Activated CD4-positive, CD25-positive, alpha-beta regulatory T cell treated with anti-CD3 and anti-CD28 coated beads, Interleukin-2, amount 50 U/mL, for 72 hours (primary cell): Measurements from ENCODE around the gene GFM2.
"Not testable (repeated sequence)": the region's sequence is repeated elsewhere in the genome, so short reads cannot be mapped to it uniquely, and the experiment has no call there.

Experiments
- DNase-seq: peaks from one replicate; pipeline ENCODE4 v3.0.0; 2021

Gene GFM2, protein sequence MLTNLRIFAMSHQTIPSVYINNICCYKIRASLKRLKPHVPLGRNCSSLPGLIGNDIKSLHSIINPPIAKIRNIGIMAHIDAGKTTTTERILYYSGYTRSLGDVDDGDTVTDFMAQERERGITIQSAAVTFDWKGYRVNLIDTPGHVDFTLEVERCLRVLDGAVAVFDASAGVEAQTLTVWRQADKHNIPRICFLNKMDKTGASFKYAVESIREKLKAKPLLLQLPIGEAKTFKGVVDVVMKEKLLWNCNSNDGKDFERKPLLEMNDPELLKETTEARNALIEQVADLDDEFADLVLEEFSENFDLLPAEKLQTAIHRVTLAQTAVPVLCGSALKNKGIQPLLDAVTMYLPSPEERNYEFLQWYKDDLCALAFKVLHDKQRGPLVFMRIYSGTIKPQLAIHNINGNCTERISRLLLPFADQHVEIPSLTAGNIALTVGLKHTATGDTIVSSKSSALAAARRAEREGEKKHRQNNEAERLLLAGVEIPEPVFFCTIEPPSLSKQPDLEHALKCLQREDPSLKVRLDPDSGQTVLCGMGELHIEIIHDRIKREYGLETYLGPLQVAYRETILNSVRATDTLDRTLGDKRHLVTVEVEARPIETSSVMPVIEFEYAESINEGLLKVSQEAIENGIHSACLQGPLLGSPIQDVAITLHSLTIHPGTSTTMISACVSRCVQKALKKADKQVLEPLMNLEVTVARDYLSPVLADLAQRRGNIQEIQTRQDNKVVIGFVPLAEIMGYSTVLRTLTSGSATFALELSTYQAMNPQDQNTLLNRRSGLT

DNA sequence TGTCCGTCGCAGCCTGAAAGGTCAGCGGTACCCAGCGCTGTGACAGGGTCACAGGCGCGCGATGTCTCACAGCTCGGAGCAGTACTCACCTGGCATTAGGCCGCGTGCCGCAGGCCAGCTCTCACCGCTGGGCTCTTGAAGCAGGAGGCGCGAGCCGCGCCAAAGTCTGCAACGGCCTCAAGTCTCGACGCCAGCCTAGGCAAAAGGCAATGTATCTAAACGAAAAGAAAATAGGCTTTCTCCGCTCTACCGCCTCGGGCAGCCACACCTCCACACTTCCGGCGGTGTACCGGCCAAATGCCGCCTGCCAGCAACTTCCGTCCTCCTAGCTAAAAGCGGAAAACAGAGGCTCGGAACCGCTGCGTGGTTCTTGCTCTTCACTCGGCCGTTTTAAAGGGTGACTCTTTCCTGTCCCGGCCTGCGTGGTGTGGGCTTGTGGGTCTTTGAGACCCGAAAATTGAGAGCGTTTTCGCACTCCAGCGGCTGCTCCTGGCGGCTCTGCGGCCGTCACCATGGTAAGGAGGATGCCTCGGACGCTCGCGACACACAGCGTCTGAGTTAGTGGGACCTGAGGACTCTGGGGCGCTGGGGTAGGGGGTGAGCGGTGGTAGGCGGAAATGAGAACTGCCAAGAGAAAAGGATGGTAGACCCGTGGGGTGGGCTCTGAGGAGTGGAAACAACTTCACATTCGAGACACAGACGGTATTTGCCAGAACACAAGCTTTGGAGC is at the start of gene GFM2, which contains the start of gene NSA2:
GFM2 (minus strand) TSS at position 269 of the 730 bp plus-strand sequence. CDS start 3,375 bp downstream, outside the sequence.
NSA2 (plus strand) TSS at position 401 of the 730 bp plus-strand sequence; CDS start at position 513, 112 bp downstream.
- DNase-seq, result peak; percentile 89

DNA sequence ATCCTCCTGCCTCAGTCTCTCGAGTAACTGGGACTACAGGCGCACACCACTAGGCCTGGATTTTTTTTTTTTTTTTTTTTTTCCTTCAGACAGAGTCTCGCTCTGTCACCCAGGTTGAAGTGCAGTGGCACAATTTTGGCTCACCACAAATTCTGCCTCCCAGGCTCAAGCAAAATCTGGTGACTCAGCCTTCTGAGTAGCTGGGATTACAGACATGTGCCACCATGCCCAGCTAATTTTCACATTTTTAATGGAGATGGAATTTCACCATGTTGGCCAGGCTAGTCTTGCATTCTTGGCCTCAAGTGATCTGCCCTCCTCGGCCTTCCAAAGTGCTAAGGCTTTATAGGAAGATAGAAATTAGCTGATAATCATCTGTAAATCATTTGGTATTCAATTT is 44.0 kb upstream of the GFM2 start:
- no peak for DNase-seq

DNA sequence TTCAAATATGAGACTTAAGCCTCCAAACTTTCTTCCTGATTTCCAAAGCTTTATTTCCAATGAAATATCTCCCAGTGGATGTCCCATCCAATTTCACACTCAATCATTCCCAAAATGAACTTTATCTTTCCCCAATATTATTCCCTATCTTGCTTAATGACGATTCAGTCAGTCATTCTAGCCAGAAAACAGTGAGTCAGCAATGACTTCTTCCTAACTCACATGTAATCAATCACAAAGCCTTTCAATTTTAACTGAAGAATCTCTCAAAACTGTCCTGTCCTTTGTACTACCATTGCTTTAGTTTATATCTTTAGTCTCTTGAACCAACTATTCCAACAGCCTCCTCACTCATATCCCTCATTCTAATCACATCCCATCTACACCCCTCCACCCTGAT is 35.0 kb upstream of the GFM2 start:
- no peak for DNase-seq

DNA sequence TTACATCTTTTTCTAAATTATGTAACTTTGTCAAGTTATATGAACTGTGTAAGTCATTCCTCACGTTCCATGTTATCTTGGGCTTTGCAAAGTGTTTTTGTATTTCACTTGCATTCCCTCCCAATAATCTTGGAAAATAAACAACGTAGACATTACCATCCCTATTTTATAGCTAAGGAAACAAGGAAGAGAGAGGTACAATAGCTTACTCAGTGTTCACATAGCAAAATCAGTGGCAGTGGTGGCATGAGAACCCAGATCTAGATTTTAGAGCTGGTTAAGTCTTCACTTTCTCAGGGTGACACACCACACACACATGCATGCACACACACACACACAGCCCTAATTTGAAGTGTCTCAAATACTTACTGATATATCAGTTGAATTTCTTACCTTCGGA is 34.3 kb upstream of the GFM2 start:
- DNase-seq, result no peak

DNA sequence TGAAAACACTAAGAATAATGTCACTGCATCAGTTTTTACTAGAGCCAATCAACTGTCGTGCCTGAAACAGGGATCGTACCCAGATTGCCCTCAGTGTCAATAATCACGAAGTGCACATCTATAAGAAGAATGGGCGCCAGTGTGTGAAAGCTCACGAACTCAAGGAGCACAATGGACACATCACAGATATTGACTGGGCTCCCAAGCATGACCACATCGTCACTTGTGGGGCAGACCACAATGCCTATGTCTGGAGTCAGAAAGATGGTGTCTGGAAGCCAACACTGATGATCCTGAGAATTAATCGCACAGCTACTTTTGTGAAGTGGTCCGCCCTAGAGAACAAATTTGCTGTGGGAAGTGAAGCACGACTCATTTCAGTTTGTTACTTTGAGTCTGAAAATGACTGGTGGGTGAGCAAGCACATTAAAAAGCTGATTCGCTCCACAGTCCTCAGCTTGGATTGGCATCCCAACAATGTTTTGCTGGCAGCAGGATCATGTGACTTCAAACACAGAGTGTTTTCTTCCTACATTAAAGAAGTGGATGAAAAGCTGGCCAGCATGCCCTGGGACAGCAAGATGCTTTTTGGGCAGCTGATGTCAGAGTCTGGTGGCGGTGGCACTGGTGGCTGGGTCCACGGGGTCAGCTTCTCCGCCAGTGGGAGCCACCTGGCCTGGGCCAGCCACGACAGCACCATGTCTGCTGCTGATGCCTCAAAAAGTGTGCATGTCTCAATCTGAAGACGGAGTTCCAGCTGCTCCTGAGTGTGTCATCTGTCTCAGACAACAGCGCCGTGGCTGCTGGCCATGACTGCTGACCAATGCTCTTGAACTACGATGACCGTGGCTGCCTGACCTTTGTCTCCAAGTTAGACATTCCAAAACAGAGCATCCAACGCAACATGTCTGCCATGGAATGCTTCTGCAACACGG is 32.3 kb upstream of the GFM2 start:
- DNase-seq, result no peak

DNA sequence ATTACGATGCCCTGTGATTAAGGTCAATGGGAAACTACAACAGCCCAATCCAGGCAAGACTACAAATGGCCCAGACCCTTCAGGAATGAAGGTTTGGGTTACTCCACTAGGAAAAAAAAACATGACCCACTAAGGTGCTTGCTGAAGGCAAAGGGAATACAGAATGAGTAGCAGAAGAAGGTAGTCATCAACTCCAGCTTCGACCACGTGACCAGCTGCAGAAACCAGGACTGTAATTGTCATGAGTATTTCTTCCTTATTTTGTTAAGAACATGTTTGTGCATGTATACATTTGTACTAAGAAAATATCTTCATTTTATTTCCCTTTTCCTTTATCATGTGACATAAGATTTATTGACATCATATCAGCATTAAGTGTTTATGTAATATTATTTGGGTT is 24.8 kb upstream of the GFM2 start:
- DNase-seq, result not testable (repeated sequence)

DNA sequence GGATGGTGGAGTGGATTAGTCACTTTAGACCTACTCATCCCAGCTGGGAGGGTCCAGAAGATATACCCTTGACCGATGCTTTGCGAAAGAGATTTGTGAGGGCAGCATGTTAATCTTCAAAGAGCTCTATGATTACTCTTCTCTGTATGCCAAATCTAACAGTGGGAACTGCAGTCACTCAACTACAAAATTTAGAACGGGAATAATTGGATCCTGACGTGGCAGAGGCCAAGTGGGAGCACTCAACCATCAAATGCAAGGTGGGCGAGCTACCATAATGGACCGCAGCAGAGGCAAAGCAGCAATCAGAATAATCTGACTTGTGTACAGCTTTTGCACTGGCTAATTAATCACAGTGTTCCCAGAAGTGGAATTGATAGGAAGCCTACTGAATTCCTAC is 20.5 kb upstream of the GFM2 start:
- DNase-seq, result no peak

DNA sequence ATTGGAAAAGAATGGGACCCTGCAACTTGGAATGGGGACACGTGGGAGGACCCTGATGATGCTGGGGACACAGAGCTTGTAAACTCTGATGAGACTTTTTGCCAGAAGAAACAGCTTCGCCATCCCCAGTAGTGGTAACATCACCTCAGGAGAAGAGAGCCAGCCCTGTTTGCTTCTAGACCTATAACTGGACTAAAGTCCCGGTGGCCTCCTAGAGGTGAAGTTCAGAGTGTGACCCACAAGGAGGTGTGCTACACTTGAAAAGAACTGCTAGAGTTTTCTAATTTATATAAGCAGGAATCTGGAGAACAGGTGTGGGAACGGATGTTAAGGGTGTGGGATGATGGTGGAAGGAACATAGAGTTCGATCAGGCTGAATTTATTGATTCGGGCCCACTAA is 19.9 kb upstream of the GFM2 start:
- no peak for DNase-seq

DNA sequence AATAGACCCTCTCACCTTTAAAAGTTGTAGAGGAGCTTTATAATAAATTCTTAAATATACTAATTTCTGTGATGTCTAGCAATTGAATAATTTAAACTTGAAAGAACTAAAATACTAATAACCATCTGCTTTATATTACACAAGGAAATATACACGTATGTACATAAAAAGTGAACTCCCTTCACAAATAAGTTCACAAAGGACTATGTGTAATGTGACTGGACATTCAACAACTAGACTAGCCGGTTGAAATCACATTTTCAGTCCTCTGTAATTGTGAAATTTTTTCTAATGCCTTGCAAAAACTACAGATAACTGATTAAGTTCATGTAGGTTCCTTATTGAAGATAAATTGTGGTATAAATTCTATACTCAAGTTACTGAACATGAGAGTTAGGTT is 11.7 kb upstream of the GFM2 start:
- no peak for DNase-seq

DNA sequence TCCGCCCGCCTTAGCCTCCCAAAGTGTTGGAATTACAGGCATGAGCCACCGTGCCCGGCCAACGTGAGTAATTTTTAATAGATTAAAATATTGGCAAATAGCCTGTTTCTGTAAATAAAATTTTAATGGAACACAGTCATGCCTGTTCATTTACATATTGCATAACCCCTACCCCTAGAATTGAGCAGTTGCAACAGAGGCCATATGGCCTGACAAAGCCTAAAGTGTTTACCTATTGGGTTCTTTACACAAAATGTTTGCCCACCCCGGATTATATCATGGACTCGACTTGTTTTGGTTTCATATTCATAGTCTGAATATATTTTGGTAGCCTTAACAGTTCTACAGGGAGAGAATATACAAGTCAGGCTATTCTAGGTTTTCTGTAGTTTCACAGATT is 5.4 kb upstream of the GFM2 start:
- no peak for DNase-seq

DNA sequence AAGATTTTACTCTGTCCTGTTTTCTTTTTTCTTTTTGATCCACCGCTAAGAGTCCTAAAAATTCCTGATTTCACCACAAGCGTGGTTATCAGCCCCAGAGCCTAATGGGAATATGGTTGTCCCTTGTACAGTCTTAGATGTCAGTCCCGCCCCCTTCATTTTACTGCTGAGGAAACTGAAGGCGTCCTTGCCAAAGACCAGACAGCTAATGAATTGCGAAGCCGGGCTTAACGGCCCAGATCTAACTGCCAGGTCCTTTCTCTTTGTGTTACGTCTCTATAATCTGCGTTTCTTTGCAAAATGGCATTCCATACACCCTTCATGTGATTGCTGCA is 629 bp upstream of the GFM2 start:
- no peak for DNase-seq

DNA sequence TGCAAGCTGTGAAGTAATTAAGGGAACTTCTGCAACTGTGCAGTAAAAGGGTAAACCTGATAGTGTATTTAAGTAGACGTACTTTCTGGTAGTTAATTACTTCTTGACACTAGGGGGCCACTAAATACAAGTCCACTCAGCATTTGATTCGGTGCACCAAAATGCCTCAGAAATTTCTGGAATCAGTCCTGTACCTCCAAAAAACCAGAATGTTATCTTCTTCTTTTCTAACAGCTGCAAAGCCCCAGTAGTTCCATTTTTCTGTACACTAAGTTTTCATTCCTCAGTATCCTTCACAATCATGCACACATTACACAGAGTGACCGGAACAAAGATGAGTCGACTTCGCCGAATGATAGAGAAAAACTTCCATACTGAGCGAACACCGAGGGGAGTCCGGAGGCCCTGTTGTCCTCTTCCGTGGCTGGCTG is 484 bp downstream of the GFM2 start:
- no peak for DNase-seq

DNA sequence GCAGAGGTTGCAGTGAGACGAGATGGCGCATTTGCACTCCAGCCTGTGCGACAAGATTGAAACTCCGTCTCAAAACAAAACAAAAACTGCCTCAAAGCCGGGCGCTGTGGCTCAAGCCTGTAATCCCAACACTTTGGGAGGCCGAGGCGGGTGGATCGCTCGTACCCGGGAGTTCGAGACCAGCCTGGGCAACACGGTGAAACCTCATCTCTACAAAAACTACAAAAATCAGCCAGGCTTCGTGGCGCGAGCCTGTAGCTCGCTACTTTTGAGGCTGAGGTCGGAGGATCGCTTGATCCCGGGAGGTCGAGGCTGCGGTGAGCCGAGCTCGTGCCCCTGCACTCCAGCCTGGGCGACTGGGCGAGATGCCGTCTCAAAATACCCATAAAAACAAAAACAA is 988 bp downstream of the GFM2 start:
- no peak for DNase-seq

DNA sequence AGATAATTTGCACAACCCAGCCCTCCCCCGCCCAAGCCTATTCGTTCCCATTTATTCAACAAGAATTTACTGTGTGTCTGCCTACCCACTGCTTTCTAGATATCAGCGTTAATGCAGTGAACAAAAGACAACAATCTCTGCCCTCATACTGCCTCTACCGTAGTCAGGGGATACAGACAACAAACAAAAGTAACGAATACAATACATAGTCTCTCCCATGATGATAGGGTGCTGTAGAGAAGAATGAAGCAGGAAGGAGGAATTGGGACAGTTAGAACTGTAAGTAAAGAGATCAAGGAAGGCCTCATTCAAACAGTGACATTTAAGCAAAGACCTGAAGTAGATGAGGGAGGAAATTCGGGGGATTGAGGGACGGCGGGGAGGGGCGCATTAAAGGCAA is 1.7 kb downstream of the GFM2 start:
- DNase-seq, result no peak

DNA sequence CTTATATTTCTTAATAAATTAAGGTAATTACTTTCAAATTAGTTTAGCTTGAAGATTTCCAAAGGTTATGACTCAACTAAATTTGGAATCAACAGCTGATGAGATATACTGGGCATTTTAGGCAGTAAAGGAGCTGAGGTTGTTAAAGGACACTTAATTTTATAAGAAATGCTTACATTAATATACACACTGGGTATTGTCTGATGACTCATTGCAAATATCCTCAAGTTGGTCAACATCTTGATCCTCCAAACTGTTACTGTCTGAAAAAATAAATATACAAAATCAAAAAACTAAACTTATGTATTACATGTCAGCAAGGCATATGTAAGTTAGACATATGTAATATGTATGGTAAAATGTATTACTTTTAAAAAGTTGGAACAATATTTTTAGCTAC is 3.4 kb downstream of the GFM2 start:
- no peak for DNase-seq

DNA sequence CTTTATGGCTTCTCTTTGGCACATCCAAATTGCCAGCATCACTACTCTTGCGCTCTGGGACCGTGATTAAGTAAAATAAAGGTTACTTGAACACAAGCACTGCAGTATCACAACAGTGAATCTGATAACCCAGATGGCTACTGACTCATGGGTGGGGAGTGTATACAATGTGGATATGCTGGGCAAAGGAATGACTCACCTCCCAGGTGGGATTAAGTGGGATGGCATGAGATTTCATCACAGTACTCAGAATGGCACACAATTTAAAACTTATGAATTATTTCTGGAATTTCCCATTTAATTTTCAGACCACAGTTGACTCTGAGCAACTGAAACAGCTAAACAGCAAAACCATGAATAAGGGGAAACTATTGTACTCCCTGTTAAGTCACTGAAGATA is 4.3 kb downstream of the GFM2 start:
- DNase-seq, result no peak

DNA sequence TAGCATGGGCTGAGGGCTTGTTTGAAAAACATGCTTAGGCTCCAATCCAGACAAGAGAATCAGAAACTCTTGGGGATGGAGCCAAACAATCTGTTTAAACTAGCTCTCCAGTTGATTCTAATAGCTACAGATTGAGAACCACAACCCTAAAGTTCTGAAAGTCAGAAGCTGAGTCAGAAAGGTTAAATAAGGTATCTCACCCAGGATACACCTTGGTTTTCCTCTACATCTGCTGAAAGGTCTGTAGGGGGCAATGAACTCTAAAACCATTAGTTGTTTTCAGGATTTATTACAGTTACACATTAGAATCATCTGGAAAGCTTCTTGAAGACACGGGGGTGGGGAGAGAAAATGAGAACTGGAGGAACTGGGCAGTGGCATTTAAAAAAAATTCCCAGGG is 5.7 kb downstream of the GFM2 start:
- DNase-seq, result no peak

DNA sequence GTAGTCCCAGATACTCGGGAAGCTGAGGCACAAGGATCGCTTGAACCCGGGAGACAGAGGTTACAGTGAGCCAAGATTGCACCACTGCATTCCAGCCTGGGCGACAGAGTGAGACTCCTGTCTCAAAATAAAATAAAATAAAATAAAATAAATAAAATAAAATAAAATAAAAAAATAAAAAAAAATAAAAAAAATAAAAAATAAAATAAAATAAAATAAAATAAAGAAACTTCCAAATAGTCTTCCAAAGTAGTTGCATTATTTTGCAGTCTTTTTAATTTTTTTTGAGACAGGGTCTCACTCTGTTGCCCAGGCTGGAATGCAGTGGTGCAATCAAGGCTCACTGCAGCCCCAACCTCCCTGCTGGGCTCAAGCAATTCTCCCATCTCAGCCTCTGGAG is 18.2 kb downstream of the GFM2 start:
- not testable (repeated sequence) for DNase-seq

DNA sequence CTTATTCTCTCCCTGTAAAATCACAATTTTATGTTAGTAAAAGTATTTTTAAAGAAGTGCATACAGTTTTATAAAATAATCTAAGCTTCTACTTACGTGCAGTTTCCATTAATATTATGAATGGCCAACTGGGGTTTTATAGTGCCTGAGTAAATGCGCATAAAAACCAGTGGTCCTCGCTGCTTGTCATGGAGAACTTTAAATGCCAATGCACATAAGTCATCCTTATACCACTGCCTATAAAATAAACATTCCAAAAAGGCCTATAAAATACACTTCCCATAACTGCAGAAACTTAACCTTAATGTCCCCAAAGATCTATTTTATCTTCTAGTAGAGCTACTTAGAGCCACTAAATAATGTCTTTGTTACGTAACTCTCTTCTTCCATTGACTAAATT is 28.5 kb downstream of the GFM2 start:
- no peak for DNase-seq

DNA sequence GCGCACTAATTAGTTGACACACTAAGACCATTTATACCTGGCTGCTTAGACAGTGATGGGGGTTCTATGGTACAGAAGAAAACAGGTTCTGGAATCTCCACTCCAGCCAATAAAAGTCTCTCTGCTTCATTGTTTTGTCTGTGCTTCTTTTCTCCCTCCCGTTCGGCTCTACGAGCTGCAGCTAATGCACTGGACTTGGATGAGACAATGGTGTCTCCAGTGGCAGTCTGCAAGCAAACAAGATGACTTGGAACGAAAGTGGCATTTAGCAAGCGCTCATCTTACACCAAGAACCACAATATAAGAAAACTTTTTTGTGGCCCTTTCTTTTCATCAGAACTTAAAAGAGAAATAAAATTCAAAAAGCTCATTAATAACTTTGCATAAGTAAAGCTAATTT is 30.2 kb downstream of the GFM2 start:
- DNase-seq, result no peak

DNA sequence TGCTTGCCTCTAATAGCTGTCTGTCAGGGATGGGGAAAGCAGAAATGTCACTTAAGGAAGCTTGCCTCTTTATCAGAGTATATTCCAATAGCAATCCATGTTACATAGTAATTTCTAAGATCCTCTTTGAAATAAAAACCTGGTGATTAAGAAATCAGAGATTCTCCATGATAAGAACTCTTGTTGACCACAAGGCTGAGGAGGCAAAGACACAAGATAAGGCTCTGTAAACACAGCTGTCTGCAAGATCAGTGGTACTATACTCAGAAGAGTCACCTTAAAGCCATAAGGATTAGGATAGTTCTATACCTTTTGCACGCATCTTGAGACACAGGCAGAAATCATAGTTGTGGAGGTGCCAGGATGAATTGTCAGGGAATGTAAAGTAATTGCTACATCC is 41.6 kb downstream of the GFM2 start:
- no peak for DNase-seq

DNA sequence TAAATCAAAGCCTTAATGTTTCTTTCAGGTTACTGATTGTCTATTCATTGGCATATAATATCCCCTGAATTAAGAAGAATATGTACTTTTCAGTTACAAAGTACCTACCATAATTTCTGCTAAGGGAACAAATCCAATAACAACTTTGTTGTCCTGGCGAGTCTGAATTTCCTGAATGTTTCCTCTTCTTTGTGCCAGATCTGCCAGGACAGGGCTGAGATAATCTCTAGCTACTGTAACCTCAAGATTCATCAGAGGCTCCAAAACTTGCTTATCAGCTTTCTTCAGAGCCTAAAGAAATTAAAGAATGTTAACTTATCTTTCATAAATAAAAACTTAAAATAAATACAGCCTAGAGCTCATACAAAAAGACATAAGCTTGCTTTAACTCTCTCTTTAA is 44.6 kb downstream of the GFM2 start:
- DNase-seq, result no peak

DNA sequence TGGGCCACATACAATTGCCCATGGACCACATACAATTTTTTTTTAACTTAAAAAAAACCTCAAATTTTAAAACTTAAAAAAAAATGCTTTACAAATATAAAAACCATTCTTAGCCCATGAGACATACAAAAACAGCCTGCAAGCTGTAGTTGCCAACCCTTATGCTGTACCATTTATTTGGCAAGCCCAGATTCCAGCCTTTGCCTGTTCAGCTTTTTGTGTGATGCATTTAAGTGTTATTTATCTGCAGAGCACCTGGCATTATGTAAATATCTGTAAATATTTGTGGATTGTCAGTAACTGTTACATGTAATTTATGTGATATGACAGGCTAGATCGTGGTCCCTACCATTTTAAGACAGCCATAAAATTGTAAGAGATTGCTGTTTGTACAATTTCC is 49.3 kb downstream of the GFM2 start:
- DNase-seq, result no peak
